Measurements from ENCODE around the gene ISCU. TPM values are rescaled to one million over a fixed set of nuclear protein-coding genes. Genes with fewer than 3 reads are reported as not detected.
A peak's percentile ranks its signal among the peaks of the same experiment; 100 is the strongest.

Gene ISCU
- 10 to 100 TPM; 34.1 to 66.7 (median 41.4) TPM for total RNA-seq
- polyA plus RNA-seq: 100 to 1,000 TPM in 1 of 2 donors, 10 to 100 TPM in 1; 51.8 to 126 TPM

- H3K27me3 ChIP-seq: no peaks in the 10 kb centered on the region
- no peaks in the 10 kb centered on the region for H3K9me3 ChIP-seq
- H3K4me1 ChIP-seq: peaks cover 10 to 28% (median 17%) of the 10 kb centered on the region in 3 donors
- H3K4me3 ChIP-seq: peak within 1 kb of the TSS; percentile 76 to 97 (median 92)
- no peak for TF ChIP-seq CTCF (IDR thresholded peaks at IDR 0.05)
- peak; percentile 83 to 92 (median 86) for ATAC-seq
- H3K27ac ChIP-seq: peak within 1 kb of the TSS; percentile 87 to 94 (median 92)
- DNase-seq: peak; percentile 96 to 100 (median 99)
- intact Hi-C loops (cut with DNase I): loop anchor here in 1 of 3 donors (10.0 kb wide), 1 partner anchor 242 kb away; no protein-coding TSS in a partner anchor
- WGBS, 2 donors: 0% methylated on average over 54 to 72 of the region's 72 CpGs
- peaks cover 0 to 26% (median 7%) of the 10 kb centered on the region in 3 donors for H3K36me3 ChIP-seq
- FAIRE-seq: no peak
Observed at GRCh38 chr12:108562348-108563135, at the start of gene ISCU. TSS of gene ISCU (plus strand) at chr12:108562596. CDS start at chr12:108562623, 27 bp downstream.

- intact Hi-C loops (cut with DNase I): no loop called here
- Histone ChIP-seq H3K27ac (no peak overlapping the region), H3K36me3 (peaks cover 0 to 15% (median 7%) of the 10 kb centered on the region in 3 donors), H3K4me3 (peak overlapping the region; percentile 18 to 98 (median 61)), H3K4me1 (peaks cover 0 to 8% (median 0%) of the 10 kb centered on the region in 3 donors), H3K27me3 (no peaks in the 10 kb centered on the region), H3K9me3 (no peaks in the 10 kb centered on the region)
- DNase-seq (no peak), FAIRE-seq (no peak), ATAC-seq (peak in 3 of 4 donors; percentile 1 to 5 (median 2))
- TF ChIP-seq CTCF (IDR thresholded peaks at IDR 0.05): no peak
- WGBS, 2 donors: 24 to 26% methylated on average over 19 of the region's 19 CpGs
Observed at GRCh38 chr12:108514468-108514972, 47.9 kb upstream of the ISCU start.

GRCh38 chr12:108514973-108515814, 47.2 kb upstream of the ISCU start, which contains the start of gene FICD:
TSS of gene FICD (plus strand) at chr12:108515277. CDS start at chr12:108516973, 1,696 bp downstream.
- intact Hi-C loops (cut with DNase I): no loop called here
- TF ChIP-seq CTCF (IDR thresholded peaks at IDR 0.05): no peak
- H3K9me3 ChIP-seq: no peaks in the 10 kb centered on the region
- FAIRE-seq: peak; percentile 93
- peak; percentile 95 to 98 (median 96) for ATAC-seq
- no peaks in the 10 kb centered on the region for H3K27me3 ChIP-seq
- peak within 1 kb of the TSS; percentile 35 to 74 (median 56) for H3K27ac ChIP-seq
- peak; percentile 99 to 100 (median 100) for DNase-seq
- H3K36me3 ChIP-seq: peaks cover 0 to 17% (median 7%) of the 10 kb centered on the region in 3 donors
- H3K4me1 ChIP-seq: peaks cover 0 to 8% (median 0%) of the 10 kb centered on the region in 3 donors
- 1% methylated on average over 67 of the region's 67 CpGs for WGBS, 2 donors
- peak within 1 kb of the TSS; percentile 88 to 98 (median 95) for H3K4me3 ChIP-seq

GRCh38 chr12:108515916-108516315, 46.5 kb upstream of the ISCU start:
- peak overlapping the region; percentile 88 to 98 (median 95) for H3K4me3 ChIP-seq
- 27 to 31% methylated on average over 5 of the region's 5 CpGs for WGBS, 2 donors
- H3K27me3 ChIP-seq: no peaks in the 10 kb centered on the region
- DNase-seq: peak in 3 of 6 donors; percentile 19 to 46 (median 33)
- peaks cover 0 to 8% (median 0%) of the 10 kb centered on the region in 3 donors for H3K4me1 ChIP-seq
- peak; percentile 9 to 40 (median 32) for ATAC-seq
- H3K36me3 ChIP-seq: peaks cover 0 to 19% (median 7%) of the 10 kb centered on the region in 3 donors
- no peak for TF ChIP-seq CTCF (IDR thresholded peaks at IDR 0.05)
- H3K27ac ChIP-seq: peak overlapping the region in 1 of 4 donors; percentile 74
- no peaks in the 10 kb centered on the region for H3K9me3 ChIP-seq
- no peak for FAIRE-seq
- intact Hi-C loops (cut with DNase I): no loop called here
